ENCODE measurements around the gene TTC5.

The TTC5 gene

DNA sequence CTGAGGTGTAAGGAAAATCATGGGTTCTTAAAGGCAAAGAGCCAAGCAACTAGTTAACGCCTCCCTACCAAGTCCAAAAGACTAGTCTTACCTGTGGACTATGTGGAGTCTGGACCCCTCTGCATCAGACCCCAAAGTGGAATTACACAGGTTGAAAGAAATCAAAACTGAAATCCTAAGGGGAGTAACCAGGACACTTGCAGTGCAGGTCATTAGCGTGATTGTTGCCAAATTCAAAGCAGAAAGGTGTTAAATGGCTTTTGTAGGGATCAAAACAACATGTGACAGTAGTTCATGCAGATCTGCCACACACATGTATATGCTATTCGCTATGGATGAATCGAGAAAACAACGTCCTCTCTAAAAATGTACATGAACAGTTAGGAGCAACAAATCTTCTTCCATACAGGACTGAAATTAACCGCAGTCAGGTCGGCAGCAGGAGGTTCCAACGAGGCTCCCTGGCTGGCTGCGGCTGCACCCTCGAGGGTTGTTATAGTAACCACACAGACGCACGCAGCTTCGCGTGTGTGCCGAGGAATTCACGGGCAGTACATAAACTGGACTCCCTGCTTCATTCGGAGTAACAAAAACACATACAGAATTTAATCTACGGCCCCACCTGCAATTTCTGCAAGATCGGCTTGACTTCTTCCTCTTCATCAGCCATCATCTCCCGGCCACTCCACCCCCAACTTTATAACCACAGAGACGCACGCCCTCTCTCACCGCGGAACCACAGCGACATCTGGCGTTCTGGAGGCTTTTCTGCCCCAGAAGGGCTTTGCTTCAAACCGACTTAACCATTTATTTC, at the start of gene TTC5 (continued):
- TF ChIP-seq, protein P1, sequence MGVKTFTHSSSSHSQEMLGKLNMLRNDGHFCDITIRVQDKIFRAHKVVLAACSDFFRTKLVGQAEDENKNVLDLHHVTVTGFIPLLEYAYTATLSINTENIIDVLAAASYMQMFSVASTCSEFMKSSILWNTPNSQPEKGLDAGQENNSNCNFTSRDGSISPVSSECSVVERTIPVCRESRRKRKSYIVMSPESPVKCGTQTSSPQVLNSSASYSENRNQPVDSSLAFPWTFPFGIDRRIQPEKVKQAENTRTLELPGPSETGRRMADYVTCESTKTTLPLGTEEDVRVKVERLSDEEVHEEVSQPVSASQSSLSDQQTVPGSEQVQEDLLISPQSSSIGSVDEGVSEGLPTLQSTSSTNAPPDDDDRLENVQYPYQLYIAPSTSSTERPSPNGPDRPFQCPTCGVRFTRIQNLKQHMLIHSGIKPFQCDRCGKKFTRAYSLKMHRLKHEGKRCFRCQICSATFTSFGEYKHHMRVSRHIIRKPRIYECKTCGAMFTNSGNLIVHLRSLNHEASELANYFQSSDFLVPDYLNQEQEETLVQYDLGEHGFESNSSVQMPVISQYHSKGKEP (tag by site-specific recombination; IDR thresholded peaks at IDR 0.05), result no peak
- no peak for TF ChIP-seq HOXA7 (CRISPR knock-in tag; IDR thresholded peaks at IDR 0.05; ENCODE audit: borderline replicate concordance)
- TF ChIP-seq ZNF701 (tag by site-specific recombination; IDR thresholded peaks at IDR 0.05), result no peak
- TF ChIP-seq SP3 (tag by site-specific recombination; IDR thresholded peaks at IDR 0.05), result peak; percentile 74
- TF ChIP-seq ZNF600 (tag by site-specific recombination; IDR thresholded peaks at IDR 0.05), result peak; percentile 77; the same call in 1 of the 2 replicates
- TF ChIP-seq GLI4 (tag by site-specific recombination; IDR thresholded peaks at IDR 0.05), result no peak
- no peak for TF ChIP-seq ZNF555 (tag by site-specific recombination; conservative IDR thresholded peaks at IDR 0.05)
- TF ChIP-seq ZNF394 (tag by site-specific recombination; IDR thresholded peaks at IDR 0.05; ENCODE audit: borderline replicate concordance), result peak; percentile 70; the same call in 1 of the 2 replicates
- no peak for TF ChIP-seq ZNF350 (tag by site-specific recombination; IDR thresholded peaks at IDR 0.05)
- TF ChIP-seq OVOL3 (tag by site-specific recombination; IDR thresholded peaks at IDR 0.05), result 0 out of 2 replicates have a peak, but pooled peaks have one; percentile 54
- no peak for TF ChIP-seq ZNF664 (tag by site-specific recombination; IDR thresholded peaks at IDR 0.05)
- TF ChIP-seq ELK4 (IDR thresholded peaks at IDR 0.05; ENCODE audit: borderline replicate concordance, low read depth, low read length), result no peak
- peak; percentile 87 for TF ChIP-seq ZBTB17 (tag by site-specific recombination; IDR thresholded peaks at IDR 0.05)
- TF ChIP-seq, protein P2, sequence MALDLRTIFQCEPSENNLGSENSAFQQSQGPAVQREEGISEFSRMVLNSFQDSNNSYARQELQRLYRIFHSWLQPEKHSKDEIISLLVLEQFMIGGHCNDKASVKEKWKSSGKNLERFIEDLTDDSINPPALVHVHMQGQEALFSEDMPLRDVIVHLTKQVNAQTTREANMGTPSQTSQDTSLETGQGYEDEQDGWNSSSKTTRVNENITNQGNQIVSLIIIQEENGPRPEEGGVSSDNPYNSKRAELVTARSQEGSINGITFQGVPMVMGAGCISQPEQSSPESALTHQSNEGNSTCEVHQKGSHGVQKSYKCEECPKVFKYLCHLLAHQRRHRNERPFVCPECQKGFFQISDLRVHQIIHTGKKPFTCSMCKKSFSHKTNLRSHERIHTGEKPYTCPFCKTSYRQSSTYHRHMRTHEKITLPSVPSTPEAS (tag by site-specific recombination; IDR thresholded peaks at IDR 0.05), result peak; percentile 47; the same call in 1 of the 2 replicates
- TF ChIP-seq ZNF549 (tag by site-specific recombination; IDR thresholded peaks at IDR 0.05), result no peak
- peak; percentile 70 for TF ChIP-seq ZFHX2 (tag by site-specific recombination; conservative IDR thresholded peaks at IDR 0.05)
- peak; percentile 78 for TF ChIP-seq ZNF335 (tag by site-specific recombination; conservative IDR thresholded peaks at IDR 0.05)
- no peak; the same call in 1 of the 2 replicates for TF ChIP-seq ZBTB48 (tag by site-specific recombination; IDR thresholded peaks at IDR 0.05)
- no peak for TF ChIP-seq ZNF391 (tag by site-specific recombination; IDR thresholded peaks at IDR 0.05; ENCODE audit: borderline replicate concordance, low read depth)
- no peak for TF ChIP-seq ZNF785 (tag by site-specific recombination; IDR thresholded peaks at IDR 0.05)
- no peak for TF ChIP-seq PRDM6 (tag by site-specific recombination; IDR thresholded peaks at IDR 0.05)
- no peak; the same call in 1 of the 2 replicates for TF ChIP-seq ZNF2 (tag by site-specific recombination; IDR thresholded peaks at IDR 0.05)
- no peak for TF ChIP-seq ZNF362 (tag by site-specific recombination; IDR thresholded peaks at IDR 0.05)
- TF ChIP-seq, protein P3, sequence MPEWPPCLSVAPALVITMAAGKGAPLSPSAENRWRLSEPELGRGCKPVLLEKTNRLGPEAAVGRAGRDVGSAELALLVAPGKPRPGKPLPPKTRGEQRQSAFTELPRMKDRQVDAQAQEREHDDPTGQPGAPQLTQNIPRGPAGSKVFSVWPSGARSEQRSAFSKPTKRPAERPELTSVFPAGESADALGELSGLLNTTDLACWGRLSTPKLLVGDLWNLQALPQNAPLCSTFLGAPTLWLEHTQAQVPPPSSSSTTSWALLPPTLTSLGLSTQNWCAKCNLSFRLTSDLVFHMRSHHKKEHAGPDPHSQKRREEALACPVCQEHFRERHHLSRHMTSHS (tag by site-specific recombination; IDR thresholded peaks at IDR 0.05), result no peak
- TF ChIP-seq SALL2 (tag by site-specific recombination; IDR thresholded peaks at IDR 0.05; ENCODE audit: borderline replicate concordance), result no peak
- TF ChIP-seq ZNF202 (tag by site-specific recombination; IDR thresholded peaks at IDR 0.05; ENCODE audit: borderline replicate concordance), result no peak
- no peak for TF ChIP-seq ZNF211 (tag by site-specific recombination; IDR thresholded peaks at IDR 0.05; ENCODE audit: low read depth)
- TF ChIP-seq ZNF585B (tag by site-specific recombination; IDR thresholded peaks at IDR 0.05), result no peak
- TF ChIP-seq ZNF837 (tag by site-specific recombination; IDR thresholded peaks at IDR 0.05), result no peak
- 0 out of 2 replicates have a peak, but pooled peaks have one; percentile 41 for TF ChIP-seq ZNF610 (tag by site-specific recombination; IDR thresholded peaks at IDR 0.05; ENCODE audit: borderline replicate concordance)
- no peak for TF ChIP-seq ZNF596 (tag by site-specific recombination; IDR thresholded peaks at IDR 0.05)
- no peak for TF ChIP-seq ZFP37 (tag by site-specific recombination; IDR thresholded peaks at IDR 0.05)
- no peak for TF ChIP-seq ZNF747 (tag by site-specific recombination; IDR thresholded peaks at IDR 0.05)
